Brain microvascular endothelial cell (primary cell): Measurements from ENCODE around the gene UBR1.
"Not testable (repeated sequence)": the region's sequence is repeated elsewhere in the genome, so short reads cannot be mapped to it uniquely, and the experiment has no call there.

Experiments
- DNase-seq: peaks from one replicate; pipeline ENCODE4 v3.0.0-alpha.2; 2020
- H3K27ac ChIP-seq: fragments of 250-450 bp; sonication (Bioruptor Pico); 2 replicates; pipeline ENCODE4 v1.5.1; 2020; ENCODE audit warnings: mild to moderate bottlenecking, moderate library complexity
- H3K27me3 ChIP-seq: fragments of 250-450 bp; sonication (Bioruptor Pico); replicated peaks from 2 replicates; pipeline ENCODE4 v1.5.1; 2020; ENCODE audit warnings: mild to moderate bottlenecking
- H3K36me3 ChIP-seq: fragments of 250-450 bp; sonication (Bioruptor Pico); replicated peaks from 2 replicates; pipeline ENCODE4 v1.5.1; 2020; ENCODE audit warnings: mild to moderate bottlenecking
- H3K4me3 ChIP-seq: 2 replicates; pipeline ENCODE4 v1.5.1; 2011; ENCODE audit warnings: low read depth, mild to moderate bottlenecking, control low read depth, low read length, moderate library complexity
- in situ Hi-C: cut with HindIII; loops from 2 replicates; pipeline ENCODE4 v1.10.0; 2017; ENCODE audit warnings: low sequenced_read_pairs, low pct_ligation_motif_present
- TF ChIP-seq, protein P1 (sequence below): IDR thresholded peaks from 2 replicates; pipeline ENCODE4 v1.5.1; 2011; ENCODE audit warnings: low read depth, mild to moderate bottlenecking, moderate library complexity, low read length, control low read depth, inconsistent platforms; ENCODE audit errors: missing control alignments

UBR1 gene

DNA sequence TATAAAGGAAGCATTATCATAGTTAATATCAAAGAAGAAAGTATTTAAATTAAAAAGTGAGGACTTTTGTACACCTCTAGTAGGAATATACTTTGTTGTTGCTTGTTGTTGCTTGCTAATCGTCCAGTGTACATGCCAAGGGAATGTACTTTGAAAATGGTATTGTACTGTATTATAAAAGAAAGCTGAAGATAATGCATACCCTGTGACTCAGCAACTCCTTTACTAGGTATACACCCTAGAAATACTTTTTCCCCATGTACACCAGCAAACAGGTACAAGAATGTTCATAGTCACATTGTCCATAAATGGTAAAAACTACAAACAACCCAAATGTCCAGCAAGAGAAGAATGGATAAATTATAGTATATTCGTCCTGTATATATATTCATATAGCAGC lies 197.3 kb downstream of the UBR1 start:
- no peak overlapping the region for H3K4me3 ChIP-seq
- no peaks in the 10 kb centered on the region for H3K36me3 ChIP-seq
- in situ Hi-C loops = no loop called here
- DNase-seq = no peak
- H3K27ac ChIP-seq = no peak overlapping the region
- TF ChIP-seq, protein P1, sequence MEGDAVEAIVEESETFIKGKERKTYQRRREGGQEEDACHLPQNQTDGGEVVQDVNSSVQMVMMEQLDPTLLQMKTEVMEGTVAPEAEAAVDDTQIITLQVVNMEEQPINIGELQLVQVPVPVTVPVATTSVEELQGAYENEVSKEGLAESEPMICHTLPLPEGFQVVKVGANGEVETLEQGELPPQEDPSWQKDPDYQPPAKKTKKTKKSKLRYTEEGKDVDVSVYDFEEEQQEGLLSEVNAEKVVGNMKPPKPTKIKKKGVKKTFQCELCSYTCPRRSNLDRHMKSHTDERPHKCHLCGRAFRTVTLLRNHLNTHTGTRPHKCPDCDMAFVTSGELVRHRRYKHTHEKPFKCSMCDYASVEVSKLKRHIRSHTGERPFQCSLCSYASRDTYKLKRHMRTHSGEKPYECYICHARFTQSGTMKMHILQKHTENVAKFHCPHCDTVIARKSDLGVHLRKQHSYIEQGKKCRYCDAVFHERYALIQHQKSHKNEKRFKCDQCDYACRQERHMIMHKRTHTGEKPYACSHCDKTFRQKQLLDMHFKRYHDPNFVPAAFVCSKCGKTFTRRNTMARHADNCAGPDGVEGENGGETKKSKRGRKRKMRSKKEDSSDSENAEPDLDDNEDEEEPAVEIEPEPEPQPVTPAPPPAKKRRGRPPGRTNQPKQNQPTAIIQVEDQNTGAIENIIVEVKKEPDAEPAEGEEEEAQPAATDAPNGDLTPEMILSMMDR = no peak
- no peaks in the 10 kb centered on the region for H3K27me3 ChIP-seq

DNA sequence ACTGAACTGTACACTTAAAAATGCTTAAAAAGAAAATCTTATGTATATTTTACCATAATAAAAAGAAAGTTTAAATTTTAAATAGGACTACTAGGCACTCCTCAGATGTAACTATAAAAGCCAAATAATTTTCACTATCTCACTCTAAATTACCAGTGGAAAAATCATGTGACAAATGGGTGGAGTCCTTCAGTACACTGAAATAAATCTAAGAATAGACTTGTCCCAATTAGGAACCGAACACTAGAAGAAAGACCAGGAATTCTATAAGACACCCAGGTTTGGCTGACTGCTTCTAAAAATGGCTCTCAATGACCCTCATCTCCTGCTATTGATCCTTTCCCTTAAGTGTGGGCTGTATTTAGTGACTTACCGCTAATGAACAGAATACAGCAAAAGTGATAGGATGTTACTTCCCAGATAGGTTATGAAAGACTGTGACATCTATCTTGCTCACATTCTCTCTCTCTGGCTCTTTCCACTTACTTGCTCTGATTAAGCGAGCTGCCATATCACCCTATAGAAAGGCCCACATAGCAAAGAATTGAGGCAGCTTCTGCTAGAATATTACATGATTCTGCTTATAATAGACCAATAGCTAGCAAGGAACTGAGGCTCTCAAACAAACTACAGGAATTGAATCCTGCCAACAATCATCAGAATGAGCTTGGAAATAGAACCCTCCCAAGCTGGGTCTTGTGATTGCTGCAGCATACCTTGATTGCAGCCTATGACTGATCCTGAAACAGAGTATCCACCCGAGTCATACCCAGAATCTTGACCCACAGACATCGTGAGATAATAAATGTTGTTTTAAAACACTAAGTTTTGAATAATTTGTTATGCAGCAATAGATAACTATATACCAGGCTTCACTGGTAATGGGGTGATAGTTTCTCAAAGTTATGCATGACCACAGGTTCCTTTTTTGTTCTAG lies 202.2 kb downstream of the UBR1 start:
- in situ Hi-C loops = no loop called here

DNA sequence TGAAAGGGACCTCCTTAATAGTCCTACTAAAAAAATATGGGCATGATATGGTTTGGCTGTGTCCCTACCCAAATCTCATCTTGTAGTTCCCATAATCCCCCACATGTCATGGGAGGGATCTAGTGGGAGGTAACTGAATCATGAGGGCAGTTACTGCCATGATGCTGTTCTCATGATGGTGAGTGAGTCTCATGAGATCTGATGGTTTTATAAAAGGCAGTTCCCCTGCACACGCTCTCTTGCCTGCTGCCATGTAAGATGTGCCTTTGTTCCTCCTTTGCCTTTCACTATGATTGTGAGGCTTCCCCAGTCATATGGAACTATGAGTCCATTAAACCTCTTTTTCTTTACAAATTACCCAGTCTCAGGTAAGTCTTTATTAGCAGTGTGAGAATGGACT lies 211.9 kb downstream of the UBR1 start:
- in situ Hi-C loops, H3K27me3 ChIP-seq, DNase-seq: not testable (repeated sequence)

More for the DNA sequence above, 202.2 kb downstream of the UBR1 start:
- Histone ChIP-seq H3K4me3 (no peak overlapping the region), H3K27me3 (no peaks in the 10 kb centered on the region), H3K36me3 (no peaks in the 10 kb centered on the region), H3K27ac (no peak overlapping the region)
- no peak for DNase-seq
- TF ChIP-seq, protein P1 = no peak

More for the DNA sequence above, 211.9 kb downstream of the UBR1 start:
- H3K36me3 ChIP-seq, H3K27ac ChIP-seq, H3K4me3 ChIP-seq: not testable (repeated sequence)
